H1 (cell line): Measurements from ENCODE around the gene FERMT1. TPM values are rescaled to one million over a fixed set of nuclear protein-coding genes. Genes with fewer than 3 reads are reported as not detected.

Experiments used
- CTCF ChIA-PET: fragments of 300-600 bp; sonication (Branson Sonifier 250); formaldehyde crosslinking; loops from one replicate; lab custom pipeline; 2021; ENCODE audit not compliant: partially characterized antibody; lab: Charles Lee
- POLR2A ChIA-PET: fragments of 300-600 bp; sonication (Branson Sonifier 250); formaldehyde crosslinking; loops from one replicate; lab custom pipeline; 2021; ENCODE audit warnings: inconsistent platforms; ENCODE audit not compliant: partially characterized antibody; lab: Charles Lee
- DNase-seq, 2 experiments: peaks; one replicate each; pipeline versions ENCODE4 v3.0.0 to v3.0.0-alpha.2; 2010 to 2022; ENCODE audit warnings: low spot score in 2 of 2, low read depth in 1 of 2, mixed read lengths in 1 of 2
- FAIRE-seq: peaks from 2 replicates; lab custom pipeline; 2011; peaks lifted over from hg19 to GRCh38; lab: Jason Lieb, UNC
- H2AFZ ChIP-seq: 2 replicates; pipeline ENCODE4 v1.8.1; 2012; ENCODE audit warnings: low read length, inconsistent platforms
- H2AK5ac ChIP-seq: 2 replicates; pipeline ENCODE4 v1.6.1; 2013; ENCODE audit warnings: low read depth, low read length
- H2BK120ac ChIP-seq: replicated peaks from 2 replicates; pipeline ENCODE3; 2013; ENCODE audit warnings: low read depth, low read length, inconsistent platforms
- H2BK12ac ChIP-seq: 2 replicates; pipeline ENCODE4 v1.6.1; 2013; ENCODE audit warnings: low read depth, low read length
- H2BK15ac ChIP-seq: 2 replicates; pipeline ENCODE4 v1.6.1; 2013; ENCODE audit warnings: low read length
- H2BK20ac ChIP-seq: 2 replicates; pipeline ENCODE4 v1.6.1; 2013; ENCODE audit warnings: low read length
- H2BK5ac ChIP-seq: 2 replicates; pipeline ENCODE4 v1.6.1; 2013; ENCODE audit warnings: low read depth, low read length
- H3K14ac ChIP-seq: 2 replicates; pipeline ENCODE4 v1.6.1; 2013; ENCODE audit warnings: inconsistent platforms; ENCODE audit not compliant: insufficient read length
- H3K18ac ChIP-seq: 2 replicates; pipeline ENCODE4 v1.6.1; 2013; ENCODE audit warnings: low read length; ENCODE audit errors: extremely low read depth
- H3K23ac ChIP-seq: 2 replicates; pipeline ENCODE4 v1.6.1; 2013; ENCODE audit warnings: inconsistent platforms; ENCODE audit not compliant: insufficient read length
- H3K23me2 ChIP-seq: 2 replicates; pipeline ENCODE4 v1.6.1; 2013; ENCODE audit warnings: low read depth, low read length
- H3K27ac ChIP-seq: 2 replicates; pipeline ENCODE4 v1.6.1; 2011; ENCODE audit warnings: low read depth, low read length, inconsistent platforms
- H3K27me3 ChIP-seq, 4 experiments: replicated peaks in 1 of 4; 1 replicate in 1 of 4; 2 replicates in 3 of 4; pipeline versions ENCODE4 v1.6.1 to v1.8.1; 2011 to 2013; ENCODE audit warnings: low read length in 3 of 4, mild to moderate bottlenecking in 3 of 4, inconsistent platforms in 2 of 4, mixed read lengths in 2 of 4, moderate library complexity in 1 of 4; ENCODE audit not compliant: control insufficient read depth in 3 of 4, insufficient read depth in 3 of 4; ENCODE audit errors: extremely low read depth in 1 of 4
- H3K36me3 ChIP-seq, 4 experiments: 2 replicates each; pipeline versions ENCODE4 v1.6.1 to v1.8.1; 2011 to 2013; ENCODE audit warnings: mild to moderate bottlenecking in 4 of 4, low read length in 3 of 4, moderate library complexity in 2 of 4, control low read depth in 1 of 4, inconsistent platforms in 1 of 4; ENCODE audit not compliant: insufficient read depth in 4 of 4, control insufficient read depth in 2 of 4
- H3K4ac ChIP-seq: replicated peaks from 2 replicates; pipeline ENCODE3; 2013; ENCODE audit warnings: low read length, low read depth, mixed read lengths, inconsistent platforms; ENCODE audit not compliant: insufficient read length
- H3K4me1 ChIP-seq, 4 experiments: replicated peaks in 1 of 4; 1 replicate in 1 of 4; 2 replicates in 3 of 4; pipeline versions ENCODE4 v1.6.1 to v1.8.1; 2011 to 2013; ENCODE audit warnings: low read length in 3 of 4, inconsistent platforms in 2 of 4, mixed read lengths in 1 of 4; ENCODE audit not compliant: insufficient read depth in 4 of 4, control insufficient read depth in 3 of 4
- H3K4me2 ChIP-seq, 2 experiments: 2 replicates each; pipeline versions ENCODE4 v1.6.1 to v1.8.1; 2011 to 2013; ENCODE audit warnings: low read depth in 2 of 2, low read length in 2 of 2, control low read depth in 1 of 2, inconsistent platforms in 1 of 2, mild to moderate bottlenecking in 1 of 2; ENCODE audit not compliant: insufficient read depth in 1 of 2
- H3K4me3 ChIP-seq, 4 experiments: fragments of 200-600, 300-600 bp in 1 of 4; sonication (generic), shearing (Covaris generic), sonication (Bioruptor Twin) in 1 of 4; 2 replicates each; pipeline versions ENCODE4 v1.5.1 to v1.8.1; 2011 to 2016; ENCODE audit warnings: low read length in 4 of 4, low read depth in 3 of 4, control low read depth in 2 of 4, inconsistent platforms in 2 of 4, mild to moderate bottlenecking in 2 of 4, mixed read lengths in 1 of 4, moderate library complexity in 1 of 4; ENCODE audit not compliant: insufficient read depth in 2 of 4; ENCODE audit errors: extremely low read depth in 1 of 4
- H3K56ac ChIP-seq: replicated peaks from 2 replicates; pipeline ENCODE3; 2013; ENCODE audit warnings: low read depth, mild to moderate bottlenecking, mixed read lengths, low read length, inconsistent platforms; ENCODE audit not compliant: insufficient read length
- H3K79me1 ChIP-seq: 2 replicates; pipeline ENCODE4 v1.6.1; 2013; ENCODE audit warnings: low read depth, low read length, control low read depth
- H3K79me2 ChIP-seq, 2 experiments: 2 replicates each; pipeline versions ENCODE4 v1.6.1 to v1.8.1; 2012 to 2013; ENCODE audit warnings: low read length in 2 of 2, mild to moderate bottlenecking in 2 of 2, inconsistent platforms in 1 of 2; ENCODE audit not compliant: insufficient read depth in 2 of 2, control insufficient read depth in 1 of 2
- H3K9ac ChIP-seq, 4 experiments: replicated peaks in 1 of 4; 1 replicate in 1 of 4; 2 replicates in 3 of 4; pipeline versions ENCODE4 v1.6.1 to v1.8.1; 2011 to 2013; ENCODE audit warnings: low read depth in 3 of 4, low read length in 3 of 4, control low read depth in 2 of 4, mild to moderate bottlenecking in 2 of 4, moderate library complexity in 2 of 4, inconsistent platforms in 1 of 4; ENCODE audit errors: extremely low read depth in 1 of 4
- H3K9me3 ChIP-seq, 2 experiments: 2 replicates each; pipeline versions ENCODE4 v1.6.1 to v1.8.1; 2012 to 2013; ENCODE audit warnings: mild to moderate bottlenecking in 2 of 2, moderate library complexity in 2 of 2, control low read depth in 1 of 2, inconsistent platforms in 1 of 2, low read depth in 1 of 2, low read length in 1 of 2, mixed read lengths in 1 of 2; ENCODE audit not compliant: insufficient read depth in 2 of 2
- H4K20me1 ChIP-seq, 2 experiments: replicated peaks in 1 of 2; 2 replicates each; pipeline versions ENCODE3 to v1.8.1; 2011 to 2013; ENCODE audit warnings: inconsistent platforms in 2 of 2, low read length in 2 of 2, mild to moderate bottlenecking in 1 of 2; ENCODE audit not compliant: insufficient read depth in 2 of 2, control insufficient read depth in 1 of 2
- H4K5ac ChIP-seq: 2 replicates; pipeline ENCODE4 v1.6.1; 2013; ENCODE audit warnings: low read length, low read depth, mixed read lengths, inconsistent platforms; ENCODE audit not compliant: insufficient read length
- H4K8ac ChIP-seq: 2 replicates; pipeline ENCODE4 v1.8.0; 2013; ENCODE audit warnings: mild to moderate bottlenecking, moderate library complexity, low read length, inconsistent platforms; ENCODE audit not compliant: insufficient read depth; ENCODE audit errors: extremely low read depth
- H4K91ac ChIP-seq: replicated peaks from 2 replicates; pipeline ENCODE3; 2013; ENCODE audit warnings: low read length, mixed read lengths, inconsistent platforms; ENCODE audit not compliant: insufficient read length
- CHD2 ChIP-seq: IDR thresholded peaks from 2 replicates; pipeline ENCODE4 v1.6.1; 2012; ENCODE audit warnings: low read length, improper control_type of control experiment
- CTBP2 ChIP-seq: IDR thresholded peaks from 2 replicates; pipeline ENCODE4 v1.7.0; 2011; ENCODE audit warnings: borderline replicate concordance, mild to moderate bottlenecking, moderate library complexity, mixed read lengths, low read length; ENCODE audit not compliant: insufficient read depth, insufficient read length
- FOSL1 ChIP-seq: IDR thresholded peaks from 2 replicates; pipeline ENCODE4 v1.6.1; 2011; ENCODE audit warnings: mild to moderate bottlenecking, low read depth, low read length, moderate library complexity; ENCODE audit not compliant: insufficient read depth
- GTF2F1 ChIP-seq: IDR thresholded peaks from 2 replicates; pipeline ENCODE4 v1.6.1; 2012; ENCODE audit warnings: low read depth, low read length, improper control_type of control experiment, borderline replicate concordance
- MAFK ChIP-seq: IDR thresholded peaks from 2 replicates; pipeline ENCODE4 v1.6.1; 2012; ENCODE audit warnings: low read depth, mild to moderate bottlenecking, improper control_type of control experiment, low read length
- PHF8 ChIP-seq: fragments of 200-600 bp; sonication (generic); conservative IDR thresholded peaks from 2 replicates; pipeline ENCODE4 v1.7.1; 2012; ENCODE audit warnings: low read depth, mild to moderate bottlenecking, inconsistent platforms, low read length, moderate library complexity
- POU5F1 ChIP-seq: IDR thresholded peaks from 2 replicates; pipeline ENCODE4 v1.6.1; 2011; ENCODE audit warnings: low read depth, mild to moderate bottlenecking, low read length, moderate library complexity
- TAF1 ChIP-seq: IDR thresholded peaks from 2 replicates; pipeline ENCODE4 v1.6.1; 2011; ENCODE audit warnings: mild to moderate bottlenecking, low read depth, low read length
- TAF7 ChIP-seq: optimal IDR thresholded peaks from 2 replicates; pipeline ENCODE3; 2011; ENCODE audit warnings: low read depth, mild to moderate bottlenecking, inconsistent platforms, low read length, moderate library complexity, borderline replicate concordance
- WGBS, 2 experiments: shearing (Covaris generic) in 1 of 2; methylation state at CpG; one replicate each; pipeline versions ENCODE4 v1.1.6 to v1.1.7; 2013 to 2015; ENCODE audit warnings: low lambda C conversion rate in 2 of 2, mixed read lengths in 2 of 2, inconsistent platforms in 1 of 2, low coverage in 1 of 2, missing lambda C conversion rate in 1 of 2; ENCODE audit not compliant: insufficient replicate concordance in 2 of 2, insufficient coverage in 1 of 2, insufficient read length in 1 of 2; ENCODE audit errors: extremely low coverage in 1 of 2, missing lambda C conversion rate in 1 of 2; 5-methylcytosine and 5-hydroxymethylcytosine counted together
- polyA plus RNA-seq, 7 experiments: library from polyadenylated mRNA; depleted of rRNA in 3 of 7; stranded (reverse) in 5 of 7; unstranded in 2 of 7; fragments of >200 nt in 5 of 7; fragments of 200-250 nt in 2 of 7; gene quantifications; 1 replicate in 5 of 7; 2 replicates in 1 of 7; 4 replicates in 1 of 7; pipeline versions ENCODE4 v1.2.1 to v1.2.3, GENCODE V29; 2011 to 2013; ENCODE audit warnings: missing spikeins in 2 of 7, mixed read lengths in 2 of 7
- total RNA-seq: library from RNA; stranded (reverse); fragmentation: NEBNext Ultra II Directional; extraction: Animal tissue kit (Norgen Biotek cat#: 25700); gene quantifications from 2 replicates; pipeline ENCODE4 v1.2.1, GENCODE V29; 2021

Gene FERMT1
- total and polyA plus RNA-seq, 2 of the 8 experiments (the other 6 are each of a cell fraction or from before 2014, with no cell fraction given), result 4.2 to 17.8 TPM

GRCh38 chr20:6048391-6048790 lies 74.4 kb downstream of the FERMT1 start:
- Histone ChIP-seq H4K20me1 (no peaks in the 10 kb centered on the region), H3K4me2 (no peak overlapping the region), H2BK5ac (no peak overlapping the region), H2AK5ac (no peak overlapping the region), H4K8ac (no peak overlapping the region), H3K23me2 (peaks cover 8% of the 10 kb centered on the region; the same call in 1 of the 2 replicates), H2BK12ac (no peak overlapping the region), H3K9me3 (no peaks in the 10 kb centered on the region), H4K91ac (no peak overlapping the region), H3K9ac (no peak overlapping the region), H3K56ac (no peak overlapping the region), H2BK120ac (no peak overlapping the region), H3K23ac (no peak overlapping the region), H2BK20ac (no peak overlapping the region), H3K4me3 (no peak overlapping the region), H3K27me3 (peaks cover 28 to 40% (median 35%) of the 10 kb centered on the region in 4 experiments), H3K18ac (no peak overlapping the region), H3K14ac (no peak overlapping the region), H3K36me3 (no peaks in the 10 kb centered on the region), H3K79me1 (no peaks in the 10 kb centered on the region), H3K4ac (no peak overlapping the region), H3K27ac (no peak overlapping the region), H2AFZ (no peak overlapping the region), H3K79me2 (no peaks in the 10 kb centered on the region), H3K4me1 (peaks cover 0 to 15% (median 5%) of the 10 kb centered on the region in 4 experiments; a peak in 4 of 7 replicates), H2BK15ac (no peak overlapping the region), H4K5ac (no peak overlapping the region)
- ChIA-PET POLR2A (no interaction called here), CTCF (no interaction called here)
- WGBS, 2 experiments, result 95% methylated on average over 3 of the region's 3 CpGs; no CpG with 5 or more reads in 1 of the 2 experiments
- DNase-seq (no peak), FAIRE-seq (no peak)
- TF ChIP-seq CTBP2, result no peak
- TF ChIP-seq TAF7, result no peak
- TF ChIP-seq GTF2F1, result no peak
- no peak for TF ChIP-seq TAF1
- TF ChIP-seq FOSL1, result no peak
- TF ChIP-seq PHF8, result no peak
- TF ChIP-seq CHD2, result no peak
- no peak for TF ChIP-seq POU5F1
- no peak for TF ChIP-seq MAFK
